DMS79 (cell line): Measurements from ENCODE around the gene MYOG.

Experiments used
- DNase-seq: peaks from one replicate; lab custom pipeline; 2025; lab: John Stamatoyannopoulos, UW

The MYOG gene

DNA sequence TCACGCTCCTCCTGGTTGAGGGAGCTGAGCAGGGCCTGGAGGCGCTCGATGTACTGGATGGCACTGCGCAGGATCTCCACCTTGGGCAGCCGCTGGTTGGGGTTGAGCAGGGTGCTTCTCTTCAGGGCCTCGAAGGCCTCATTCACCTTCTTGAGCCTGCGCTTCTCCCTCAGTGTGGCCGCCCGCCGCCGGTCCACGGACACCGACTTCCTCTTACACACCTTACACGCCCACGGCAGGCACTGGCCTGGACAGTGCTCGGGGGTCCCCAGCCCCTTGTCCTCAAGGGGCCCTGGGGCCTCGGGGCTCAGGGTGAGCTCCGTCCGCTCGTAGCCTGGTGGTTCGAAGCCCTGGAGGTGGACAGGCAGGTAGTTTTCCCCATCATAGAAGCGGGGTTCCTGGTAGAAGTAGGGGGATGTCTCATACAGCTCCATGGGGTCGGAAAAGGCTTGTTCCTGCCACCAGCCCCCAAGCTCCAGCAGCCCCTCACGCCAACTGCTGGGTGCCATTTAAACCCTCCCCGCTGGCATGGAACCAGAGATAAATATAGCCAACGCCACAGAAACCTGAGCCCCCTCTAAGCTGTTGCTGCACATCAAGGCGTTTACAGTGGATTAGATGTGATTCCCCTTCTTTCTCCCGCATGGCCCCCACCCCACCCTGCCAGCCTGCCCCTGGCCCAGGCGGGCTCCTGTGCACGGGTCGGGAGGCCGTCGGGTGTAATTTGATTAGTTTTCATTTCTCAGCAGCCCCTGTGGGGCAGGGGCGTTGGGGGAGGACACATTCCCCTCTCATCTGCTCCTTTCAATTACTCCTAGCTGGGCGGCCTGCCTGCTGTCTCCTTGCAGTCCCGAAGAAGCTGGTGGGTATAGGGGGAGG lies at the start of gene MYOG:
Gene MYOG (minus strand): TSS at position 485 of the 879 bp plus-strand sequence. CDS start 51 bp downstream, at position 434.
- no peak for DNase-seq

DNA sequence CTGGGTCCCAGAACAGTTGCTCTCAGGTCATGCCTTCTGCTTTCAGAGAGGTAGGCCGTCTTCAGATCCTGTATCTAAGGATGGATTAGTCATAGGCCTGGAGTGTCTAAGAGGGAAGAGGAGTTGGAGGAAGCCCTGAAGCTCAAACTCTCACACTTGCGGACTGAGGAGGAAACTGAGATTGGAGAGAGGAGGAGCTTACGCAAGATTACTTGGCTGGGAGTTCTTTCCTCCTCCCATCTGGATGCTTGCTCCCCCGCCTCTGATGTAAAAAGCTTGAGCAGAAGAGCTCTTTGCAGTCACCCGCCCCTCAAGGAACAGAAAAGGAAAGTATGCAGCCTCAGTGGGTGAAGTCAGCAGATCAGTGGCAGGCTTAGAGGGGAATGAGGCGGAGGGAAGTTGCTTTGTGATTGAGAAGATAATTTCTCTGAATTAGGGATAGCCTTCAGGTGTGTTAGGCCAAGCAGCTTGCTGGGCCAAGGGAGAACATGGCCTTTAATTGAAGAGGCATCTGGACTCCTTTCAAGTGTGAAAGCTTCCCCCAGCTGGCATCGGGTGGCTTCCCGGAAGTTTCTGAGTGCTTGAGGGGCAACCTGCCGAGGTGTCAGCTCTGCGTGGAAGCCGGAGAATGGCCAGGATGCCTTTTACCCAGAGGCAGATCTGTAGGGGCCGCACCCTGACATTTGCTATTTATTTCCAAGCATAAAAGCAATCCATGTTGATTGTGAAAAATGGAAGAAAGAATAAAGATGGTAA lies 48.3 kb upstream of the MYOG start:
- DNase-seq = no peak

DNA sequence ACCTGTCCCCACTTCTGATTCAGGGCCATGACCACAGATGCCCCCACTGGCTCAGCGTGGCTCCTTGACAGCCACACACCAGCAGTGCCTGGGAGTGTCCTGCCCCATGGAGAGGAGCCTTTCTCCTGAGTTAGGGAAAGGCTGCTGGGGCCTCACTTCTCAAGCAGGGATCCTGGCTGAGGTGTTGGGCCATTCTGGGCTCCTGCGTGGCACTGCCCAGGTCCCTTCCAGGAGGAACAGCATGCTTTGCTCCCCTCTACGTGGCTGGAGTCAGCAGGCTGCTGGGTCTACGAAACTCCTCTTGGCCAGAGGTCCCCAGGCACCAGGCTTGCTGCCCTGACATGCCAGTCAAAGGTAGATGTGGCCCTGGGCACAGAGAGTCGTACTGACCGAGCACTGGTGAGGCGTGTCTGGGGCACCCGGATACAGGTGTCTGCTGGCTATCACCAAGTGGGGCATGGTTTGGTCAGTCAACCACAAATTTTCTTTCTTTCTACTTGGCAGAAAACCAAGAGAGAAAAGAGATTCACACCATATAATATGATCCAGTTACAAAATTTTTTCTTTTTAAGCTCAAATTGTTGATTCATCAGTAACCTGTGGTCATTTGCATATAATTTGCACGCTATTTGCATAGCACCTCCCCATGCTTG lies 45.9 kb upstream of the MYOG start:
- DNase-seq = no peak

DNA sequence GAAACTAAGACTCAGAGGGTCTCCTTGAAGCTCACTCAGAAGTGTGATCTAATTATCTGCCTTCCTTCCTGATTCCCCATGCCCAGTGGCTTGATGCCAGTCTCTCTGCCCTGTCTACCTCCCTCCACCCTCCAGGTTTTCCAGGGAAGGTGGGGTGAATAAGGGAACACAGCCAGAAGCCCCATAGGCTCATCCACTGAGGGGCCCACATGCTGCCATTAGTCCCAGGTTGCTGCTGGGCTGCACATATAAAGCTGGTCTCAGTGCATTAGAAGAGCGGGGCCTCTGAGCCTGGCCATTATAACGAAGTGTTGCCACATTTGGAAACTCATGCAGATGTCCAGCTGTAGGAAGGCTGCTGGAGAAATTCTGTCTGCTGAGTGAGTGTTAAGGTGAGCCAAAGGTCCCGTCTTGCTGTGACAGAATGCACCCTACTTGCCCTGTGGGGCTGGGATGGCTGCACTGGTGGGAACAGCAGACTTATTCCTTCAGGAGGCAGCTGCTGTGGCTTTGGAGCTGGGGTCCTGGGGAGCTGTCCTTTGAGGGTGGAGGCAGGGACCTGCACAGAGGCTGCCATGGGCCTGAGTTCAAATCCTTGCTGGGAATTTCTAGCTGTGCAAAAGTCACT lies 44.7 kb upstream of the MYOG start:
- no peak for DNase-seq

DNA sequence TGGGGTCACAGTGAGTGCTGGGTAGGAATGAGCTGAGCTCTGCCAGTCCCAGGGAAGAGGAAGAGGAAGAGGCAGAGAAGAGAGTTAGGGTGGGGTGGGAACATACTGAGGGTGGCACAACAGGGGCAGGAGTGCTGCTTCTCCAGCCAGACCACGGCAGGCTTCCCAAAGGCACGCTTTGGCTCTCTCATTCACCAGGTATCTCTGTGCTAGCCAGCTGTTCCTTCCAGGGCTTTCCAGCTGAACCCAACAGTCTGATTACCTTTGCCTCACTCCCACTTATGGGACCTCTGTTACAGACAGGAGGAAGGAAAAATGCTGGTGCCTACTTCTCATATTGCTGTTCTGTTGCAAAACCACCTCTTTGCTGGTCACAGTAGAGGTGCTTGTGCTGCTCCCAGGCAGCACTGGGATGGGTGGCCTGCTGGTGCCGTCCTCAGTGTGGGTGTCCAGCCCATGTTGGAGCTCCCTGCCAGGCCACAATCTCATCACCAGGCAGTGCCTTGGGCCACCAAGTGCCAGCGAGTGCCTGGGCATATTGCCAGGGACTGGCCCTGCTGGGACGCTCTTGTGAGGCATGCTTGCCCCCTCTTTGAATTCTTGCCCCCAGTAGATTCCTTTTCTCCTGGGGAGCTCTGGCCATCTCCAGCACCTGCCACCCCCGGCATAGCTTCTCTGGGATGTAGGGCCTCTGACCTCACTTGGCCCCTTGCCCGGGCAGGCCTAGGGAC lies 43.9 kb upstream of the MYOG start:
- no peak for DNase-seq

DNA sequence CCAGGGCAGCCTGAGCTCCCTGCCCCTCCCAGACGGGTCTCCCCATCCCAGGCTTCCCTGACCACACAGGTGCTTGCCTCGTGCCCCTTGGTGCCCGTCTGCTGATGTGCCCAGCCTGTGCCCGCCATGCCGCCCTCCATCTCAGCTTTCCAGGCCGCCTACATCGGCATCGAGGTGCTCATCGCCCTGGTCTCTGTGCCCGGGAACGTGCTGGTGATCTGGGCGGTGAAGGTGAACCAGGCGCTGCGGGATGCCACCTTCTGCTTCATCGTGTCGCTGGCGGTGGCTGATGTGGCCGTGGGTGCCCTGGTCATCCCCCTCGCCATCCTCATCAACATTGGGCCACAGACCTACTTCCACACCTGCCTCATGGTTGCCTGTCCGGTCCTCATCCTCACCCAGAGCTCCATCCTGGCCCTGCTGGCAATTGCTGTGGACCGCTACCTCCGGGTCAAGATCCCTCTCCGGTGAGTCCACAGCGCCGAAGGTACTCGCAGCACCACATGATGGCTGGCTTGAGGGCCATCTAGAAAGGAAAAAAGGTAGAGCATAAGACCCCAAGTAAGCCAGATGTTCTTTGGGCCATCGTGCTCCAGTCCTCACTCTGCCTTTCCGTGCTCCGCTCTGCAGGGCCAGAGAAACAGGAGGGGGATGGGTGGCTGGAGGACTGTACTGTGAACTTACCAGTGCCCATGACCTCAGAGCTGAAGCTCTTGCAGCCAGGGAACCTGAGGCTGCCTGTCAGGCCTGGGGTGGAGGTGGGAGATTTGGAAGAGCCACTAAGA lies 43.1 kb upstream of the MYOG start:
- no peak for DNase-seq

DNA sequence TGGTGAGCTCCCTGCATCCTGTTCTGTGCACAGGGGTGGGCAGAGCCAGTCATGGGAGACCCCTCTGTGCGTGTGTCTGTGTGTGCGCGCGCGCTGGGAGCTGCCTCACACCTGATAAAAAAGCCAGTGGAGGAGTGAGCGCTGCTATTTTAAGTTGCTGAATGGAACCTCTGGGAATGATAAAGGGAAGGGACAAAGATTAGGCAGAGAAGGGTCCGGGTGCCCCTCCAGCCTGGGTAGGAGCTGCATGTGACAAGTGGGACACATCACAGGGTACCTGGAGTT lies 42.6 kb upstream of the MYOG start:
- no peak for DNase-seq

DNA sequence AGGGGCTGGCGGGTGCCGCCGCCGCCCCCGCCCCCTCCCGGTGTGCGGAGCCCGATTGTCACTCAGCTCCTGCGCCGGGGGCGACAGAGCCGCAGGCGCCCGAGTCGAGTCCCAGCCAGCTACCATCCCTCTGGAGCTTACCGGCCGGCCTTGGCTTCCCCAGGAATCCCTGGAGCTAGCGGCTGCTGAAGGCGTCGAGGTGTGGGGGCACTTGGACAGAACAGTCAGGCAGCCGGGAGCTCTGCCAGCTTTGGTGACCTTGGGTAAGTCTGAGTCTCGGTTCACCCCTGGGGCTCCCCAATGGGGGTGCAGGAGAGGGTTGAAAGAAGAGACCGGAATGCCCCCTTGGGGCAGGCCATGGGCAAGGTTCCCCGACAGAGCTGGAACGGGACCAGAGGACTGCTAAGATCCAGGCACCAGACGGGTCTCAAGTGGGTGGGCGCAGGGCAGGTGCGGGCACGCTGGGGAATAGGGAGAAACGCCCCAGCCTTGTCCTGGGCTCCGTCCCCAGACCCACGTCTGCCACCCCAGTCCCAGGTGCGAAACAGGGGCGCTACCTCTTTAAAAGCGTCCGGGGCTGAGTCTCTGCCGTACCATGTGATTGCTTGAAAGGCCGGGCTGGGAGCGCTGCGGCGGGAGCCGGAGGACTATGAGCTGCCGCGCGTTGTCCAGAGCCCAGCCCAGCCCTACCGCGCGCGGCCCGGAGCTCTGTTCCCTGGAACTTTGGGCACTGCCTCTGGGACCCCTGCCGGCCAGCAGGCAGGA lies 42.0 kb upstream of the MYOG start, which contains the start of gene ADORA1:
Gene ADORA1 (plus strand): TSS at position 61 of the 765 bp plus-strand sequence. CDS start 1,116 bp downstream, outside the sequence.
- no peak for DNase-seq

DNA sequence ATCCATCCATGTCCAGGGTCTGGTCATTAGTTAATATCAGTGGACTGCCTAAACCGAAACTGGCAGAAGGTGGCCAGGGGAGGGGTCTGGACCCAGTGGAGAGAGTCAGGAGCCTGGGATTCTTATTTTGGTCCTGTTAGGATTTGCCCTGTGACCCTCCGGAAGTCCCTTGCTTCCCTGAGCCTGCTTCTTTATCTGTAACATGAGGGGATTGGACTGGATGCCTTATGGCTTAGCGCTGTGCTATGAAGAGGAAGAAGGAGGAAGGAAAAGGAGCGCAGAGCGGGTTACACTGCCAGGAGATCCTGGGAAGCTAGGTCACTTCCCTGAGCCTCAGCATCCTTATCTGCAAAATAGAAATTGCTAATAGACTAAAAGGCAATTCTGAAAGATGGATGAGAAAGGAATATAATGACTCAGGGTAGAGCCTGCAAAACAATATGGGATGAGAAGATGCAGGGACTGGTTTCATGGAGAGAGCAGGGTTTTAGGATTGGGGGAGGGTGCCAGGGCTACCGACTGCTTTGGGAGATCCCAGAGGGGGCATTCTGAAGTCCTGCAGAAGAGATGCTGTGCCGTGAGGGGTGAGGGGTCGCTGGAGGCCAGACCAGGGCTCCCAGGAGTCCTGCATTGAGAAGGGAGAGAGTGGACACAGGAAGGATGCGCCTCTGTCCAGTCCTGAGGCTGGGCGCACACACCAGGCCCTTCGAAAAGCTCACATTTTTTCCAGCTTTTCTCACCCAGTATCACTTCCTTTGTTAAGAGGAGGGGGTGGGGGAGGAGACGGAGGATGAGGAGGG lies 41.3 kb upstream of the MYOG start:
- DNase-seq = no peak

DNA sequence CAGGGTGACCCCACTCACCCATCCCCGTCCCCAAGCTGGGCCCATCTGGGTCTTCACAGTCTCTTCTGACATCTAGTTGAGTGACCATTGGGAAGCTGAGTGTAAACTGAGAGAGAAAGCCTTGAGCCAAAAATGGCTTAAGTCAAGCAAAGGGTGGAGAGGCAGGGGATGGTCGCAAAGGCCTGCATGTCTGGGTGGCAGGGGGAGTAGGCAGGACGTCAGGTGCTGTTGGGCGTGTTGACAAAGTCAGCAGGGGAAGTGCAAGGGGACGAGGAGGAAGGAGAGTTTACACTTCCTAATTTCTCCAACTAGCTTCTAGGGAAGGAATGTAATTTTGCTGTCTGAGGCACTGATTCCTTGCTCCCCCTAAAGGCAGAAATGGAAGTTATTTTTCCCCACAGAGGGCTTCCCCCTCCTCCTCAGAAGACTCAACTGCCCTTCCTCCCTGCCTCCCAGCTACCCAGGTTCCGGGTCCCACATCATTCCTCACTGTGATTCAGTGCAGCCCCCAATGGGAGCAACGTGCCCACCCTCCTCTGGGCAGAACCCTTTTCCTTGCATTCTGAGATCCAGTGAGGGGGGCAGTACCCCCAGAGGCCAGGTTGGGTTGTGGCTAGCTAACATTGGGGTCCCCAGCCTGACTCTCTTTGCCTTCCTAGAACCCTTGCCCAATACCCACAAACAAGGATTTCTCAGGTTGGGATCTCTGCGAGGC lies 40.5 kb upstream of the MYOG start:
- no peak for DNase-seq

DNA sequence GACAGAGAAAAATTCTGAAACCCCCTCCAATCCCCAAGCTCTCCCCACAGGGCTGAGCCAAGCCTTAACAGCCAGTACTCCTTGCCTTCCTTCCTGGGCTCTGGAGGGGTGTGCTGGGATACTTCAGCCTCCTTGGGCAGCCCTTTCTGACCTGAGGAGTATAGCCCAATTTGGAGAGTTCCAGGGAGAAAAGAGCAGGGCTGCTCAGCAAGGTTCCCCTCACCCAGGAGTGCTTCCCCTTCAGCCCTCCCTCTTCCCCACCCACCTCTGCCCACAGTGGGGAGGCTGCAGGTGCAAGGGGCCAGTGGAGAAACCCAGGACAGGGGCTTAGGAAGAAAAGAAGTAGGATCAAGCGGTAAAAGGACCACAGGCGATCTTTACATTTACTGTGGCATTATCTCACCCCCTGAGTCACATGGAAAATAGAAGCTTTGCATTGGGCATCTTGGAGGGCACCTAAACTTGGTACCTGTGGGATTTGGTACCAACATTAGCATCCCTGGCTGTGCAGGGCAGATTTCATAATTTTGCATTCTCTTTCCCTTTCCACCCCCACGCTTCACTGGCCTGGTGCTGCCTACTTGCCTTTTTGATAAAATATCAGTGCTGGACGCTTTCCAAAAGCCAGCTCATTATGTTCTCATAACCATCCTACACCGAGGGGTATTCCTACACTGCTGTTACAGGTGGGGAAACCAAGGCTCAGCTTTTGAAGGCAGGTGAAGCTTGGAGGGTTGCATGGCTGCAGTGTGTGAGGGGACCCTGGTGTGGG lies 38.9 kb upstream of the MYOG start:
- DNase-seq = no peak

DNA sequence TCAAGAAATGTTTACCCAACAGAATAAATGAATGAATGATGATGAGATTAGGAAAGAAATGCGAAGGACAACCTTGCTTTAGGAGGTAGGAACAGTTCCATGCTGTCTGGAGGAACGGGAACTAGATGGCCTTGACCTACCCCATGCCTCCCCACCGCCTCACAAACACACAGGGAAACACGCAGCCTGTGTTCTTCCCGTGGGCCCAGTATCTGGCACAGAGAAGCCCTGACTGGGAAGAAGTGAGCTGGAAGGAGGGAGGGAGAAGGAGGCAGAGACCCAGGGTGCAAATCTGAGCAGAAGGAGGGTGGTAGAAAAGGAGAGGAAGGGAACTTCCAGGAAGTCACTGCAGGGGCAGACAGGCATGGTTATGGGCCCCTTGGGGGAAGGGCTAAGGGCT lies 38.2 kb upstream of the MYOG start:
- no peak for DNase-seq

DNA sequence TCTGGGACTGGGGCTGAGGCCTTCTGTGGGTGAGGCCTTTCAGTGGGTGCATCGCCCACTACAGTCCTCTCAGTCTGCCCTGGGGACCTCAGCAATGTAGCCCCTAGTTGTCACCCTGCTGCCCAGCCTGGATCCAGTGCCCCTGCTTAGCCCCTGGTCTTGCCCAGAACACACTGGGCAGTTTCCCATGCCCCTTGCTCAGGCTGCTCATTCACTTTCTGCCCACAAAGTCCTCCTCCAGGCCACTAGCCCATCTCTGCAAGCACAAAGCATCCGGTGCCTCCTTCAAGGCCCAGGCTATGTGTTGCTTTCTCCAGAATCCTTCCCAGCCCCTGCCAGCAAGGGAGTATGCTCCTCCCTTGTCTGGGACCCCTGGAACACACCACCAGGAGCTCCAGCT lies 36.3 kb upstream of the MYOG start:
- no peak for DNase-seq

DNA sequence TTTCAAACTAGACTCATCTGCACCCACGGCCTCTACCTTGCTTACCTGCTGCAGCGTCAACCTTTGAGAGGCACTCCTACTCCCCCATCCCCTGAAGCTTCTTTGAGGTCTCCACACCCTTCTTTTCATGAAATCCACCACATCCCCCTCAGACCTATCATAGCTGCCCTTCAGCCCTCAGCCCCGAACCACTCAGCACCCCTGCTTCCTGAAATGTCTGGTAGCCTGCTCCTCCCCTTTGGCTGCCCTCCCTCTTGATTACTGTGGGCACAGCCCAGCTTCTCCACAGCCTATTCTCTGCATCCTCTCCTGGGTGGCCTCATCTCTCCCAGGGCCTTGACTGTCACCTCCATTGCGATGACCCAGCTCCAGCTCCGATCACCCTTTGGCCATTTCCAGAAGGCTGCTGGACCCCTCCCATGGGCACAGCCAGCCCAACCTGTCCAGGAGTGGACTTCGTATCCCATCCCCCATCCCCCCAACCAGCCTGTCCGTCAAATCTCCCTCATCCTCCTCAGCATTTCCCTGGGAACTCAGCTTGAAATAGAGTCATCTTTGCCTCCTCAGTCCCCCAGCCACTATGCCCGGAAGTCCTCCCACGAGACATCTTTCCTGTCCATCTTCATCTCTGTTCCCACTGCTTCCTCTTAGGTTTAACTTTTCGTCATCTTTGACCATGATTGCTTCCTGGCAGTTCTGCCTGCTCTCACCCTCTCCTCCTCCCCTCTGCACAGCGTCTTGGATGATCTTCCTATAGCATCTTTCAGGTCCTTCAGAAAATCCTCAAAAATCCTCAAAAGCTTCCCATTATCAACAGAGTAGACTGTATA lies 35.6 kb upstream of the MYOG start:
- DNase-seq = no peak

DNA sequence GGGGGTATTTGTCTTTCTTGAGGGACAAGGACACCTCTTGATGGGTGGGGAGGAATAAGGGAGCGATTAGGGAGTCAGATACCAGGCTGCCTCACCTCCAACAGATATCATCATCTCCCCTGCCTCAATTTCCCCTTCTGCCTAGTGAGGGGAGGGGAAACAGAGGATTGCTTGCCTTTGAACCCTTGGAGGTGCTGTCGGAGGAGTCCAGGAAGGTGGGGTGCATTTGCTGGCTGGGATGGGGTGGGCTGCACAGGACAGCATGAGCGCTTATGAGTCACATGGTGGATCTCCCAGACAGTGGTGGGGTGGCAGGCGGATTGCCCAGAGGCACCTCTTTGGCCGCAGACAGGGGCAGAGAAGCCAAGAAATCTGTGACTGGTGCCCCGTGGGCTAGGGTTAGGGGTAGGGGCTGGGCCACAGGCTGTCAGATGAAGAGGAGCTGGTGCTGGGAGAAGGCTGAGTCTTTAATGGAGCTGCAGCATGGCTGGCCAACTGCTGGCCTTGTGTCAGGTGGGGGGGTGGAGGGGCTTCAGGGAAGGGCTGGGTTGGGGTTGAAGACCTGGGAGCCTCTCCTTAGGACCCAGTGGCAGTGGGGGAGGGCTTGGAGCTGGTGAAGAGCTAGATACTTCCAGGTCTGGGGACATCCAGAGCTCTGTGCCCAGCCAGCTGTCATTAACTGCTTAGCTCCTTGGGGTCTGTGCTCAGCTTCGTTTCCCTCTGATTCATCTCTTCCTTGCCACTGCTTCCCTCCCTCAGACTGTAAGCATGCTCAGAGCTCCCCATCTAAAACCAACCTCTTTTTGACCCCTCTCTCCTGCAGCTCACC lies 34.7 kb upstream of the MYOG start:
- no peak for DNase-seq
